ENCODE results near the gene SLC18A2.

SLC18A2 gene

GRCh38 chr10:117313641-117314040 is 72.7 kb downstream of the SLC18A2 start:
- DNase-seq (ENCODE audit: low read depth): no peak

GRCh38 chr10:117316701-117317100 is 75.8 kb downstream of the SLC18A2 start:
- no peak for DNase-seq (ENCODE audit: low read depth)

GRCh38 chr10:117318909-117319308 is 78.0 kb downstream of the SLC18A2 start:
- DNase-seq (ENCODE audit: low read depth): no peak

- DNase-seq (ENCODE audit: low read depth): no peak
Measured at GRCh38 chr10:117320050-117320665, 79.2 kb downstream of the SLC18A2 start.

GRCh38 chr10:117322260-117322659 is 81.3 kb downstream of the SLC18A2 start:
- DNase-seq (ENCODE audit: low read depth): no peak

GRCh38 chr10:117324367-117324766 is 83.5 kb downstream of the SLC18A2 start:
- DNase-seq (ENCODE audit: low read depth): no peak

- no peak for DNase-seq (ENCODE audit: low read depth)
Measured at GRCh38 chr10:117327262-117327661, 86.3 kb downstream of the SLC18A2 start.
